ENCODE measurements around the gene HS6ST3.

Gene HS6ST3

GRCh38 chr13:96792736-96793403 is 703.0 kb downstream of the HS6ST3 start:
- no peak for DNase-seq (ENCODE audit: low read depth)

GRCh38 chr13:96793404-96793755 is 703.5 kb downstream of the HS6ST3 start:
- DNase-seq (ENCODE audit: low read depth): no peak

- DNase-seq (ENCODE audit: low read depth): no peak
Observed at GRCh38 chr13:96794669-96795068, 704.8 kb downstream of the HS6ST3 start.

GRCh38 chr13:96795670-96796069 is 705.8 kb downstream of the HS6ST3 start:
- DNase-seq (ENCODE audit: low read depth): no peak

GRCh38 chr13:96796091-96796633 is 706.3 kb downstream of the HS6ST3 start:
- no peak for DNase-seq (ENCODE audit: low read depth)

GRCh38 chr13:96797136-96797535 is 707.2 kb downstream of the HS6ST3 start:
- DNase-seq (ENCODE audit: low read depth): no peak

- DNase-seq (ENCODE audit: low read depth): no peak
Observed at GRCh38 chr13:96803456-96804100, 713.7 kb downstream of the HS6ST3 start.

- no peak for DNase-seq (ENCODE audit: low read depth)
Observed at GRCh38 chr13:96804174-96804573, 714.3 kb downstream of the HS6ST3 start.

GRCh38 chr13:96806746-96807145 is 716.8 kb downstream of the HS6ST3 start:
- DNase-seq (ENCODE audit: low read depth): no peak

GRCh38 chr13:96809366-96810096 is 719.6 kb downstream of the HS6ST3 start:
- DNase-seq (ENCODE audit: low read depth): no peak

GRCh38 chr13:96810104-96810503 is 720.2 kb downstream of the HS6ST3 start:
- no peak for DNase-seq (ENCODE audit: low read depth)

GRCh38 chr13:96811049-96811448 is 721.1 kb downstream of the HS6ST3 start:
- no peak for DNase-seq (ENCODE audit: low read depth)

- DNase-seq (ENCODE audit: low read depth): no peak
Observed at GRCh38 chr13:96816261-96816660, 726.4 kb downstream of the HS6ST3 start.

GRCh38 chr13:96816874-96817273 is 727.0 kb downstream of the HS6ST3 start:
- no peak for DNase-seq (ENCODE audit: low read depth)

GRCh38 chr13:96817336-96817941 is 727.5 kb downstream of the HS6ST3 start:
- no peak for DNase-seq (ENCODE audit: low read depth)

- DNase-seq (ENCODE audit: low read depth): no peak
Observed at GRCh38 chr13:96819375-96819774, 729.5 kb downstream of the HS6ST3 start.

- no peak for DNase-seq (ENCODE audit: low read depth)
Observed at GRCh38 chr13:96821381-96821780, 731.5 kb downstream of the HS6ST3 start.

GRCh38 chr13:96821971-96822370 is 732.1 kb downstream of the HS6ST3 start:
- no peak for DNase-seq (ENCODE audit: low read depth)

GRCh38 chr13:96822895-96823294 is 733.0 kb downstream of the HS6ST3 start:
- no peak for DNase-seq (ENCODE audit: low read depth)

- no peak for DNase-seq (ENCODE audit: low read depth)
Observed at GRCh38 chr13:96824140-96824539, 734.2 kb downstream of the HS6ST3 start.

- DNase-seq (ENCODE audit: low read depth): no peak
Observed at GRCh38 chr13:96825653-96826052, 735.7 kb downstream of the HS6ST3 start.

- no peak for DNase-seq (ENCODE audit: low read depth)
Observed at GRCh38 chr13:96834626-96835025, 744.7 kb downstream of the HS6ST3 start.

- no peak for DNase-seq (ENCODE audit: low read depth)
Observed at GRCh38 chr13:96835546-96835945, 745.6 kb downstream of the HS6ST3 start.
